DOHH2 (cell line): Measurements from ENCODE around the gene USP17L13.
"Not testable (repeated sequence)": the region's sequence is repeated elsewhere in the genome, so short reads cannot be mapped to it uniquely, and the experiment has no call there.

ENCODE experiments used
- CTCF ChIP-seq: fragments of 200-600 bp; sonication (generic); IDR thresholded peaks from one replicate; pipeline ENCODE4 v1.5.1; 2014; ENCODE audit warnings: antibody characterized with exemption, mild to moderate bottlenecking, low read depth, low read length; ENCODE audit not compliant: poor library complexity, severe bottlenecking
- EZH2phosphoT487 ChIP-seq: fragments of 200-600 bp; sonication (generic); IDR thresholded peaks from 2 replicates; pipeline ENCODE4 v1.6.1; 2017; ENCODE audit warnings: borderline replicate concordance, mild to moderate bottlenecking, antibody characterized with exemption, low read length, moderate library complexity, mixed read lengths

- not testable (repeated sequence) for TF ChIP-seq EZH2phosphoT487, CTCF
Observed at GRCh38 chr4:9243579-9243978, 18.9 kb downstream of the USP17L13 start, which contains the start of gene USP17L17.
